IMR-90 (cell line): ENCODE measurements around the gene CD96. TPM values are rescaled to one million over a fixed set of nuclear protein-coding genes. Genes with fewer than 3 reads are reported as not detected.

Experiments used
- ATAC-seq: fragments of 200-7000 bp; cut with Tn5 transposase; 2 replicates; pipeline ENCODE4 v1.9.1; 2020; ENCODE audit warnings: low read depth, mild to moderate bottlenecking, moderate library complexity
- BruUV-seq: library from RNA; stranded (reverse); fragments of 400-500 nt; replicated peaks from 2 replicates; lab custom pipeline; 2021; lab: Mats Ljungman, UMichigan
- CTCF ChIA-PET: fragments of 300-600 bp; formaldehyde crosslinking; extraction: SDS; loops from one replicate; lab custom pipeline; 2021; ENCODE audit warnings: antibody characterized with exemption; lab: Yijun Ruan, JAX
- POLR2A ChIA-PET: fragments of 300-600 bp; sonication (Branson Sonifier 250); formaldehyde crosslinking; loops from one replicate; lab custom pipeline; 2022; ENCODE audit warnings: antibody characterized with exemption; ENCODE audit not compliant: unreplicated experiment; lab: Charles Lee
- DNase-seq: peaks from one replicate; pipeline ENCODE4 v3.0.0; 2013
- H2AFZ ChIP-seq: replicated peaks from 2 replicates; pipeline ENCODE3; 2013; ENCODE audit warnings: low read length, mild to moderate bottlenecking; ENCODE audit not compliant: poor library complexity
- H2AK5ac ChIP-seq: 2 replicates; pipeline ENCODE4 v1.6.1; 2013; ENCODE audit warnings: low read depth, low read length, inconsistent platforms
- H2AK9ac ChIP-seq: replicated peaks from 2 replicates; pipeline ENCODE3; 2013; ENCODE audit warnings: mild to moderate bottlenecking, low read depth, low read length, moderate library complexity; ENCODE audit not compliant: poor library complexity
- H2BK120ac ChIP-seq: 2 replicates; pipeline ENCODE4 v1.6.1; 2013; ENCODE audit warnings: low read depth, low read length, inconsistent platforms
- H2BK15ac ChIP-seq: 3 replicates; pipeline ENCODE4 v1.6.1; 2013; ENCODE audit warnings: low read depth, low read length, inconsistent platforms
- H2BK20ac ChIP-seq: 2 replicates; pipeline ENCODE4 v1.6.1; 2013; ENCODE audit warnings: low read depth, mild to moderate bottlenecking, inconsistent platforms, low read length, moderate library complexity
- H2BK5ac ChIP-seq: 2 replicates; pipeline ENCODE4 v1.6.1; 2013; ENCODE audit warnings: mild to moderate bottlenecking, low read depth, low read length, inconsistent platforms; ENCODE audit not compliant: poor library complexity, severe bottlenecking
- H3K14ac ChIP-seq: replicated peaks from 2 replicates; pipeline ENCODE4 v1.6.1; 2013; ENCODE audit warnings: low read depth, low read length, inconsistent platforms
- H3K18ac ChIP-seq: 2 replicates; pipeline ENCODE4 v1.6.1; 2013; ENCODE audit warnings: low read depth, low read length, control low read depth
- H3K23ac ChIP-seq: 2 replicates; pipeline ENCODE4 v1.6.1; 2013; ENCODE audit warnings: low read depth, low read length, inconsistent platforms
- H3K27ac ChIP-seq: 2 replicates; pipeline ENCODE4 v1.5.1; 2013; ENCODE audit warnings: mild to moderate bottlenecking, control low read depth, low read length; ENCODE audit not compliant: insufficient read depth
- H3K27me3 ChIP-seq: 2 replicates; pipeline ENCODE4 v1.6.1; 2013; ENCODE audit warnings: low read length; ENCODE audit not compliant: control insufficient read depth, insufficient read depth
- H3K36me3 ChIP-seq: 2 replicates; pipeline ENCODE4 v1.6.1; 2013; ENCODE audit warnings: low read length, mixed read lengths; ENCODE audit not compliant: control insufficient read depth, insufficient read depth
- H3K4ac ChIP-seq: 2 replicates; pipeline ENCODE4 v1.6.1; 2013; ENCODE audit warnings: low read depth, low read length, inconsistent platforms
- H3K4me1 ChIP-seq: 2 replicates; pipeline ENCODE4 v1.6.1; 2013; ENCODE audit warnings: low read length, mixed read lengths; ENCODE audit not compliant: control insufficient read depth, insufficient read depth
- H3K4me2 ChIP-seq: 2 replicates; pipeline ENCODE4 v1.6.1; 2013; ENCODE audit warnings: low read depth, mild to moderate bottlenecking, control low read depth, low read length, moderate library complexity
- H3K4me3 ChIP-seq: 2 replicates; pipeline ENCODE4 v1.5.1; 2013; ENCODE audit warnings: low read depth, mild to moderate bottlenecking, control low read depth, low read length, moderate library complexity; ENCODE audit not compliant: insufficient read depth
- H3K56ac ChIP-seq: 2 replicates; pipeline ENCODE4 v1.6.1; 2013; ENCODE audit warnings: low read length, inconsistent platforms; ENCODE audit not compliant: insufficient read depth; ENCODE audit errors: extremely low read depth
- H3K79me1 ChIP-seq, 2 experiments: 2 replicates each; pipeline ENCODE4 v1.6.1; 2013; ENCODE audit warnings: low read length in 2 of 2, inconsistent platforms in 1 of 2, low read depth in 1 of 2
- H3K9ac ChIP-seq: 2 replicates; pipeline ENCODE4 v1.6.1; 2013; ENCODE audit warnings: low read depth, low read length, control low read depth
- H3K9me1 ChIP-seq: 2 replicates; pipeline ENCODE4 v1.6.1; 2013; ENCODE audit warnings: low read length, inconsistent platforms; ENCODE audit not compliant: insufficient read depth
- H3K9me3 ChIP-seq: 2 replicates; pipeline ENCODE4 v1.6.1; 2013; ENCODE audit warnings: low read length; ENCODE audit not compliant: control insufficient read depth, insufficient read depth
- H4K20me1 ChIP-seq: 2 replicates; pipeline ENCODE4 v1.6.1; 2013; ENCODE audit warnings: low read length, inconsistent platforms; ENCODE audit not compliant: insufficient read depth
- H4K5ac ChIP-seq: 2 replicates; pipeline ENCODE4 v1.6.1; 2013; ENCODE audit warnings: mild to moderate bottlenecking, low read depth, low read length, control low read depth
- H4K8ac ChIP-seq, 2 experiments: 2 replicates each; pipeline ENCODE4 v1.6.1; 2013; ENCODE audit warnings: low read depth in 2 of 2, low read length in 2 of 2, control low read depth in 1 of 2, inconsistent platforms in 1 of 2
- H4K91ac ChIP-seq: 2 replicates; pipeline ENCODE4 v1.6.1; 2013; ENCODE audit warnings: low read depth, low read length, inconsistent platforms; ENCODE audit not compliant: insufficient read depth
- CHD1 ChIP-seq: IDR thresholded peaks from 2 replicates; pipeline ENCODE4 v1.6.1; 2012; ENCODE audit warnings: low read depth, low read length, improper control_type of control experiment
- MAZ ChIP-seq: IDR thresholded peaks from 2 replicates; pipeline ENCODE4 v1.6.1; 2012; ENCODE audit warnings: low read depth, mild to moderate bottlenecking, low read length, improper control_type of control experiment, moderate library complexity, borderline replicate concordance
- MXI1 ChIP-seq: IDR thresholded peaks from 2 replicates; pipeline ENCODE4 v1.6.1; 2012; ENCODE audit warnings: low read depth, mild to moderate bottlenecking, low read length, moderate library complexity, borderline replicate concordance
- NFE2L2 ChIP-seq: fragments of 150-350 bp; IDR thresholded peaks from 2 replicates; pipeline ENCODE4 v1.6.1; 2016; ENCODE audit warnings: low read depth, mild to moderate bottlenecking, low read length
- RAD21 ChIP-seq: IDR thresholded peaks from 2 replicates; pipeline ENCODE4 v1.6.1; 2012; ENCODE audit warnings: low read length, improper control_type of control experiment
- RFX5 ChIP-seq: IDR thresholded peaks from 2 replicates; pipeline ENCODE4 v1.8.0; 2012; ENCODE audit warnings: low read depth, mild to moderate bottlenecking, low read length, moderate library complexity
- whole genome bisulfite sequencing, 2 experiments: methylation state at CpG; one replicate each; pipeline versions ENCODE4 v1.1.5 to v1.1.7; 2013; ENCODE audit warnings: missing lambda C conversion rate in 2 of 2; ENCODE audit not compliant: insufficient read length in 1 of 2; ENCODE audit errors: extremely low coverage in 2 of 2; 5-methylcytosine and 5-hydroxymethylcytosine counted together
- dilution Hi-C: fragments of 300-500 bp; cut with HindIII; formaldehyde crosslinking; loops from one replicate; pipeline ENCODE4 v1.14.3; 2018; ENCODE audit warnings: low sequenced_read_pairs; ENCODE audit not compliant: unreplicated experiment
- in situ Hi-C: fragments of 300-500 bp; cut with MboI; formaldehyde crosslinking; loops from 3 replicates; pipeline ENCODE4 v1.14.3; 2019; ENCODE audit warnings: low sequenced_read_pairs, inconsistent platforms, mixed read lengths
- intact Hi-C: fragments of 100-400 bp; cut with micrococcal nuclease; formaldehyde crosslinking; loops from 2 replicates; pipeline ENCODE4 v1.10.0; 2022
- polyA plus RNA-seq, 3 experiments: library from polyadenylated mRNA; depleted of rRNA; stranded (reverse); fragments of >200 nt; gene quantifications; 2 replicates each; pipeline ENCODE4 v1.2.3, GENCODE V29; 2012; ENCODE audit warnings: low replicate concordance in 1 of 3
- total RNA-seq: library from RNA; depleted of rRNA; stranded (reverse); fragments of >200 nt; gene quantifications from 2 replicates; pipeline ENCODE4 v1.2.3, GENCODE V29; 2012
- TF ChIP-seq, protein P1 (sequence below): conservative IDR thresholded peaks from 2 replicates; pipeline ENCODE4 v1.5.1; 2012; ENCODE audit warnings: mild to moderate bottlenecking, low read depth, low read length, improper control_type of control experiment

Gene CD96
- total and polyA plus RNA-seq, 2 of the 4 experiments (the other 2 are of a cell fraction): 0.05 to 0.18 TPM

DNA sequence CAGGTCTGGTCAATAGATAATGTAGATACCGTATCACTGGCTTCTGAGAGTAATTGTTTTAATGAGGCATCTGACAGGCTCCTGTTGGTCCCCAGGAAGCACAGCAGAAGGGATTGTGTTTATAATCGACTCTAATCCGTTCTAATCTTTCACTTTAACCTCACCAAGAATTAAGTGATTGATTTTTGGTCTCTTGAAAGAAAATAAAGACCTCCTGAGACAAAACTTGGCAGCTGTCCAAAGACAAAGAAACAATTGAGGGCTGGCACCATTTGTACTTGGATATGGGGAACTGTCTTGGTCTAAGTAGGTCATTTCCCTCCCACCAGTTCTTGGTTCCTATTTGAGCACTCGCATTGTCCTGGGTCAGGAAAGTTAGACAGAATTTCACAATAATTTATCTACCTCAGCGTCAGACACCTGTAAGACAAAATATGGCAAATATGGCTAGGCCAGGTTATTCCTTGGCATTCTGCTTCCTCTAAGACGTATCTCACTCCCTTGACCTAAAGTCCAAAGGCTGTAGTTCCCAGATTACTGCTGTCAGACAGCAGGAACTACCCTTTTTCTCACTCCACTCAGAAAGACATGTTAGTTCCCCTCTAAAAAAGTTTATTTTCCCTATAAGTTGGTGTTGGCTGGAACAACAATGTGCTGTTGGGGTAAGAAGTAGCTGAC lies 22.7 kb upstream of the CD96 start:
- POLR2A ChIA-PET: no interaction called here
- H2BK5ac ChIP-seq: no peak overlapping the region
- no peak overlapping the region for H3K4me3 ChIP-seq
- no peak for DNase-seq
- no peaks in the 10 kb centered on the region for H3K9me3 ChIP-seq
- CTCF ChIA-PET: no interaction called here
- dilution Hi-C loops (no loop called here), intact Hi-C loops (no loop called here), in situ Hi-C loops (no loop called here)
- H3K9me1 ChIP-seq: no peaks in the 10 kb centered on the region; the same call in 1 of the 2 replicates
- H3K4ac ChIP-seq: no peak overlapping the region
- H3K27me3 ChIP-seq: peaks cover 43% of the 10 kb centered on the region
- no peak overlapping the region for H2AFZ ChIP-seq
- TF ChIP-seq, protein P1, sequence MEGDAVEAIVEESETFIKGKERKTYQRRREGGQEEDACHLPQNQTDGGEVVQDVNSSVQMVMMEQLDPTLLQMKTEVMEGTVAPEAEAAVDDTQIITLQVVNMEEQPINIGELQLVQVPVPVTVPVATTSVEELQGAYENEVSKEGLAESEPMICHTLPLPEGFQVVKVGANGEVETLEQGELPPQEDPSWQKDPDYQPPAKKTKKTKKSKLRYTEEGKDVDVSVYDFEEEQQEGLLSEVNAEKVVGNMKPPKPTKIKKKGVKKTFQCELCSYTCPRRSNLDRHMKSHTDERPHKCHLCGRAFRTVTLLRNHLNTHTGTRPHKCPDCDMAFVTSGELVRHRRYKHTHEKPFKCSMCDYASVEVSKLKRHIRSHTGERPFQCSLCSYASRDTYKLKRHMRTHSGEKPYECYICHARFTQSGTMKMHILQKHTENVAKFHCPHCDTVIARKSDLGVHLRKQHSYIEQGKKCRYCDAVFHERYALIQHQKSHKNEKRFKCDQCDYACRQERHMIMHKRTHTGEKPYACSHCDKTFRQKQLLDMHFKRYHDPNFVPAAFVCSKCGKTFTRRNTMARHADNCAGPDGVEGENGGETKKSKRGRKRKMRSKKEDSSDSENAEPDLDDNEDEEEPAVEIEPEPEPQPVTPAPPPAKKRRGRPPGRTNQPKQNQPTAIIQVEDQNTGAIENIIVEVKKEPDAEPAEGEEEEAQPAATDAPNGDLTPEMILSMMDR: no peak
- TF ChIP-seq MXI1 (no peak), RAD21 (no peak), RFX5 (no peak), MAZ (no peak), NFE2L2 (no peak), CHD1 (no peak)
- no peak overlapping the region for H2AK5ac ChIP-seq
- no peaks in the 10 kb centered on the region for H3K79me1 ChIP-seq
- H2BK15ac ChIP-seq: no peak overlapping the region
- no peaks in the 10 kb centered on the region for H4K20me1 ChIP-seq
- ATAC-seq: no peak
- H3K56ac ChIP-seq: no peak overlapping the region
- no peaks in the 10 kb centered on the region for H3K4me1 ChIP-seq
- H3K4me2 ChIP-seq: no peak overlapping the region
- H3K9ac ChIP-seq: no peak overlapping the region
- H3K36me3 ChIP-seq: no peaks in the 10 kb centered on the region
- H2AK9ac ChIP-seq: no peak overlapping the region
- H3K27ac ChIP-seq: no peak overlapping the region
- no peak overlapping the region for H2BK120ac ChIP-seq
- H4K5ac ChIP-seq: no peak overlapping the region
- H3K14ac ChIP-seq: no peak overlapping the region
- H4K91ac ChIP-seq: no peak overlapping the region
- H3K23ac ChIP-seq: no peak overlapping the region
- H3K18ac ChIP-seq: no peak overlapping the region
- no CpG with 5 or more reads among the region's 6 CpGs for WGBS, 2 experiments
- no TSS peak for BruUV-seq
- no peak overlapping the region for H4K8ac ChIP-seq
- H2BK20ac ChIP-seq: no peak overlapping the region
